ENCODE data around the gene ATP6V1C2. TPM values are rescaled to one million over a fixed set of nuclear protein-coding genes. Genes with fewer than 3 reads are reported as not detected.
A peak's percentile ranks its signal among the peaks of the same experiment; 100 is the strongest.

The ATP6V1C2 gene
- total and polyA plus RNA-seq, 2 donors (not counting 3 experiments of a cell fraction or from before 2014, with no cell fraction given), result 0.03 to 0.13 TPM

- H3K79me2 ChIP-seq (ENCODE audit: control insufficient read depth, insufficient read depth, low read length), result no peaks in the 10 kb centered on the region
- intact Hi-C loops (cut with micrococcal nuclease), result loop anchor here (2.0 kb wide), 1 partner anchor 77 kb away; no protein-coding TSS in a partner anchor
- H3K4me2 ChIP-seq (ENCODE audit: insufficient read depth, low read length), result no peak overlapping the region
- TF ChIP-seq MAX (IDR thresholded peaks at IDR 0.05; ENCODE audit: insufficient read depth, insufficient read length) (no peak), CTCF (IDR thresholded peaks at IDR 0.05; ENCODE audit: extremely low read depth in 1 of 2, insufficient read depth in 1 of 2, low read depth in 1 of 2, low read length in 2 of 2) (peak in 1 of 2 donors; percentile 67)
- no peaks in the 10 kb centered on the region for H3K9me3 ChIP-seq (replicated peaks; ENCODE audit: control insufficient read depth, insufficient read depth, low read length)
- H4K20me1 ChIP-seq (replicated peaks; ENCODE audit: control insufficient read depth, extremely low read depth, insufficient read depth, low read length), result no peaks in the 10 kb centered on the region
- H3K27ac ChIP-seq (ENCODE audit: insufficient read depth, low read depth, low read length), result no peak overlapping the region
- FAIRE-seq (peak; percentile 59), DNase-seq (ENCODE audit: low read depth, low spot score) (peak; percentile 38)
- no peaks in the 10 kb centered on the region for H3K36me3 ChIP-seq (ENCODE audit: control insufficient read depth in 2 of 2, extremely low read depth in 1 of 2, insufficient read depth in 2 of 2, low read length in 2 of 2)
- dilution Hi-C loops (cut with MboI; ENCODE audit: extremely low pct_ligation_motif_present, low sequenced_read_pairs), result no loop called here
- peaks cover 5% of the 10 kb centered on the region for H3K4me1 ChIP-seq (ENCODE audit: control insufficient read depth, extremely low read depth, insufficient read depth, low read length)
- no peaks in the 10 kb centered on the region for H3K9me1 ChIP-seq (replicated peaks; ENCODE audit: control insufficient read depth, extremely low read depth, insufficient read depth, low read length)
- BruUV-seq (replicated peaks), result no TSS peak
- ChIA-PET POLR2A (no interaction called here), CTCF (interaction anchor here (0.5 to 1.3 kb wide), 7 partner anchors 8 to 875 kb away, joined by 3 to 4 read pairs (median 3); no protein-coding TSS in a partner anchor)
- no peak overlapping the region for H3K9ac ChIP-seq (replicated peaks; ENCODE audit: extremely low read depth, insufficient read depth, low read length)
- H3K4me3 ChIP-seq (replicated peaks in 1 of 3; ENCODE audit: insufficient read depth in 1 of 3, low read depth in 1 of 3, low read length in 3 of 3), result no peak overlapping the region
- peak overlapping the region; percentile 32 for H2AFZ ChIP-seq (ENCODE audit: low read depth, low read length)
- peaks cover 3 to 6% of the 10 kb centered on the region in 2 experiments for H3K27me3 ChIP-seq (ENCODE audit: control insufficient read depth in 2 of 2, insufficient read depth in 2 of 2, low read length in 2 of 2)
Observed at GRCh38 chr2:10709290-10709939, 12.0 kb upstream of the ATP6V1C2 start.

GRCh38 chr2:10712185-10712809 lies 9.1 kb upstream of the ATP6V1C2 start:
- intact Hi-C loops (cut with micrococcal nuclease), result no loop called here
- H3K27me3 ChIP-seq (ENCODE audit: control insufficient read depth in 2 of 2, insufficient read depth in 2 of 2, low read length in 2 of 2), result peaks cover 0 to 6% of the 10 kb centered on the region in 2 experiments
- DNase-seq (ENCODE audit: low read depth, low spot score), result no peak

More at GRCh38 chr2:10712185-10712809, 9.1 kb upstream of the ATP6V1C2 start:
- Histone ChIP-seq H3K4me2 (ENCODE audit: insufficient read depth, low read length) (no peak overlapping the region), H2AFZ (ENCODE audit: low read depth, low read length) (peak overlapping the region; percentile 15), H3K9ac (replicated peaks; ENCODE audit: extremely low read depth, insufficient read depth, low read length) (no peak overlapping the region), H3K79me2 (ENCODE audit: control insufficient read depth, insufficient read depth, low read length) (no peaks in the 10 kb centered on the region), H3K4me3 (replicated peaks in 1 of 3; ENCODE audit: insufficient read depth in 1 of 3, low read depth in 1 of 3, low read length in 3 of 3) (no peak overlapping the region), H3K9me1 (replicated peaks; ENCODE audit: control insufficient read depth, extremely low read depth, insufficient read depth, low read length) (no peaks in the 10 kb centered on the region), H3K36me3 (ENCODE audit: control insufficient read depth in 2 of 2, extremely low read depth in 1 of 2, insufficient read depth in 2 of 2, low read length in 2 of 2) (no peaks in the 10 kb centered on the region), H3K9me3 (replicated peaks; ENCODE audit: control insufficient read depth, insufficient read depth, low read length) (no peaks in the 10 kb centered on the region), H4K20me1 (replicated peaks; ENCODE audit: control insufficient read depth, extremely low read depth, insufficient read depth, low read length) (no peaks in the 10 kb centered on the region), H3K4me1 (ENCODE audit: control insufficient read depth, extremely low read depth, insufficient read depth, low read length) (peaks cover 14% of the 10 kb centered on the region), H3K27ac (ENCODE audit: insufficient read depth, low read depth, low read length) (no peak overlapping the region)
- TF ChIP-seq MYC (IDR thresholded peaks at IDR 0.05; ENCODE audit: low read depth, low read length) (no peak), FOS (IDR thresholded peaks at IDR 0.05; ENCODE audit: borderline replicate concordance, insufficient read depth, low read length) (no peak), POLR2AphosphoS5 (IDR thresholded peaks at IDR 0.05; ENCODE audit: insufficient read depth, low read depth, low read length) (no peak), POLR2A (IDR thresholded peaks at IDR 0.05; ENCODE audit: low read depth, low read length) (no peak)
- dilution Hi-C loops (cut with MboI; ENCODE audit: extremely low pct_ligation_motif_present, low sequenced_read_pairs), result no loop called here
- POLR2A ChIA-PET, result no interaction called here
- FAIRE-seq, result no peak
- BruUV-seq (replicated peaks), result no TSS peak
- CTCF ChIA-PET, result no interaction called here

All from endothelial cell of umbilical vein (primary cell).